UCSD-AML1 (cell line): Measurements from ENCODE around the gene RARRES1.

Experiments
- DNase-seq: peaks from one replicate; lab custom pipeline; 2025; ENCODE audit not compliant: unreplicated experiment; lab: John Stamatoyannopoulos, UW

Gene RARRES1

GRCh38 chr3:158765518-158766205, 33.4 kb upstream of the RARRES1 start:
- no peak for DNase-seq

- no peak for DNase-seq
Measured at GRCh38 chr3:158763421-158763820, 31.2 kb upstream of the RARRES1 start.

- no peak for DNase-seq
Measured at GRCh38 chr3:158762701-158763100, 30.4 kb upstream of the RARRES1 start.

- no peak for DNase-seq
Measured at GRCh38 chr3:158761350-158761749, 29.1 kb upstream of the RARRES1 start.

DNA sequence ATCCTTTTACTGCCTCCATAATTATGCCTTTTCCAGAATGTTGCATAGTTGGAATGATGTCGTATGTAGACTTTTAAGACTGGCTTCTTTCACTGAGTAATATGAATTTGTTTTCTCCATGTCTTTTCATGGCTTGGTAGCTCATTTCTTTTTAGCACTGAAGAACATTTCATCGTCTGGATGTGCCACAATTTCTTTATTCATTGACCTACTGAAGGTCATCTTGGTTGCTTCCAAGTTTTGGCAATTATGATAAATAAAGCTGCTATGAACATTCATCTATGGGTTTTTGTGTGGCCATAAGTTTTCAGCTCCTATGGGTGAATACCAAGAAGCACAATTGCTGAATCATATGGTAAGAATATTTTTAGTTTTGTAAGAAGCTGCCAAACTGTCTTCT, 23.2 kb upstream of the RARRES1 start:
- no peak for DNase-seq

GRCh38 chr3:158753854-158754253, 21.6 kb upstream of the RARRES1 start:
- DNase-seq = no peak

DNA sequence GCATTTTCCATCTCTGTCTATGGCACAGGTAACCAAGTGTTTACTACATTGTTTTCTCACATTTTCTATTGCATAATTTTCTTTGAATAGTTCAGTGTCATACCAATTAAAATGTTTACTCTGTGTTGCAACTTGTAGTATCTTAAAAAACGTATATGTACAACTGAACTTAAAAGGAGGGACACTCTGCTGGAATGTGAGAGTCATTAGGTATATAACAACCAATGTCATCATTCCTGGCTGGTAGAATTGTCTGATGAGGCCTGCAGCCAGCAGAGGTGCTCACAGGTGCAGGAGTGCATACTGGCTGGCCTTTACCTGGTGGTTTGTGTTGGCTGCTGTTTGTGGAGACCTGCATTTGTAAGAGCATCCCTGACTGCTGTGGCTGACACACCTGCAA, 19.1 kb upstream of the RARRES1 start:
- DNase-seq = no peak

- DNase-seq = no peak
Measured at GRCh38 chr3:158750016-158750415, 17.8 kb upstream of the RARRES1 start.

GRCh38 chr3:158749526-158749925, 17.3 kb upstream of the RARRES1 start:
- DNase-seq = no peak

GRCh38 chr3:158748237-158748828, 16.1 kb upstream of the RARRES1 start:
- peak; percentile 17 for DNase-seq

GRCh38 chr3:158747417-158747816, 15.2 kb upstream of the RARRES1 start:
- DNase-seq = no peak

DNA sequence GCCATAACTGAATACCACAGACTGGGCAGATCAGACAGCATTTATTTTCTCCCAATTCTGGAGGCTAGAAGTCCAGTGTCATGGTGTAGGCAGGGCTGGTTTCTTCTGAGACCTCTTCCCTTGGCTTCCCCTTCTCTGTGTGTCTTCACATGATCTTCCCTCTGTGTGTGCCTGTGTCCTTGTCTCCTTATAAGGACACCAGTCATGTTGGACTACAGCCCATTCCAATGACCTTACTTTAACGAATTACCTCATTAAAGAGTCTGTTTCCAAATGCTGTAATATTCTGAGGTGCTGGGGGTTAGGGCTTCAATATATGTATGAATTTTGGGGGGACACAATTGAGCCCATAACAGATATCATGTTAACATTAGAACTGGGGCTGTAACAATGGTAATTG, 13.3 kb upstream of the RARRES1 start:
- no peak for DNase-seq

DNA sequence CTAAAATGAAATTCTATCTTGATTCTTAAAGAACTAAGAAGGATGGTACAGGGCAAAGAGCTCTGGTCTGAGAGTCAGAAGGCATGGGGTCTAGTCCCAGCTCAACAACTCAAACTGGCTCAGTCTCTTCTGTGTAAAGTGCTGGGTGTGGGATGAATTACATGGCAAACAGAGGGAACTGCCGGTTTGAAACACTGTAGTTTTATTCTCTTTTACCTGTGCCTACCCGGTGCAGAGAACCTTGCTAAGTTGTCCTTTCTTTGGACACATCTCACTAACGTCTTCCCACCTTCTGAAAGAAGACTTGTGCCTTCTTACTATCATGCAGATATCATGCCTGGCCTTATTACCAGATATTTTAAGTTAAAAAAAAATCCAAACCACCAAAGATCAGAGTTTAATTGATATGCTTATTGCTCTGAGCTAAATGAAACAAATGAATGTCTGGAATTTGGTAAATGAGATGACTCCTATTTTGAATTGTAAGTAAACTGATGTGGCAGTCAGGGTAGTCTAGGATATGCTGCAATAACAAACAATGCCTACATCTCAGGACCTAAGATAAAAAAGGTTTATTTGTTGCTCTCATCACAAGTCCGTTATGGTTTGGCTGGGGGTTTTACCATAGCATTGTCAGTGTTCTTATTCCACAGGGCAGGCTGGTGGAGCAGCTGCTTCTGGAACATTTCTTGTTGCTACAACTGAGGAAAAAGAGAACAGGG, 12.5 kb upstream of the RARRES1 start:
- DNase-seq = no peak

GRCh38 chr3:158743664-158744566, 11.7 kb upstream of the RARRES1 start:
- no peak for DNase-seq

GRCh38 chr3:158742871-158743663, 10.8 kb upstream of the RARRES1 start:
- DNase-seq = no peak

GRCh38 chr3:158739661-158740060, 7.4 kb upstream of the RARRES1 start:
- DNase-seq = no peak

DNA sequence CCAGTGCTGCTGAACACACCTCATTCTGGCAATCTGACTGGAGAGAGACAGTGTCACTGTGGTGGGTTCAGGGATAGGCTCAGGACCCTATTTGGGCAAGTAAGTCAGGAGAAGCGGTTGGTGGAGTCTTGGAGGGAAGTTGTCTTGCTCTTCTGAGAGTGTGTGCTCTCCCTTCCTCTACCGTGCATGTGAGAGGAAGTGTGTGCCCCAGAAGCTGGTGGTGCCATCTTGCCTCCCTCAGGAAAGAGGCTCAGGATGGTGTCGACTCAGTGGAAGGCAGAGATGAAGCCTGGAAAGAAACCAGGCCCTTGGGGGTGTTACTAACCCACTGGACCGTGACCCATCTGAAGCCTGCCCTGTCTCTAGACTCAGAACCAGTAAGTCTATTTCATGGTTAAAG, 6.8 kb upstream of the RARRES1 start:
- DNase-seq = no peak

DNA sequence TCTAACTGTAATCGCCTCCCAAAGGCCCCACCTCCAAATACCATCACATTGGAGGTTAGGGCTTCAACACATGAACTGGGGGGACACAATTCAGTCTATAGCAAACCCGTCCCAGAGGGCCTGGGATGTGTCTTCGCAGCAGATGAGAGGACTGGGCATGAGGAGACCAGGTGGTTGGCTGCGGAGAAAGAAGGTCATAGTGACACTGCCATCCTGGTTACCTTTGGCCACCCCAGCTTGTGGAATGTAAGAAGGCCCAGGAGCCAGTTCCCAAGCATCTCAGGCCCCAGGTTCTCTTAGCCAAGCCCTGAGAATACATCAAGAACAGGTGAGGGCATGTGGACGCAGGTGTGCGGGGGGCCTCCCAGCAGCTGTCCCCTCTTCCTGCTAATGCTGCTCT, 6.4 kb upstream of the RARRES1 start:
- DNase-seq = no peak

DNA sequence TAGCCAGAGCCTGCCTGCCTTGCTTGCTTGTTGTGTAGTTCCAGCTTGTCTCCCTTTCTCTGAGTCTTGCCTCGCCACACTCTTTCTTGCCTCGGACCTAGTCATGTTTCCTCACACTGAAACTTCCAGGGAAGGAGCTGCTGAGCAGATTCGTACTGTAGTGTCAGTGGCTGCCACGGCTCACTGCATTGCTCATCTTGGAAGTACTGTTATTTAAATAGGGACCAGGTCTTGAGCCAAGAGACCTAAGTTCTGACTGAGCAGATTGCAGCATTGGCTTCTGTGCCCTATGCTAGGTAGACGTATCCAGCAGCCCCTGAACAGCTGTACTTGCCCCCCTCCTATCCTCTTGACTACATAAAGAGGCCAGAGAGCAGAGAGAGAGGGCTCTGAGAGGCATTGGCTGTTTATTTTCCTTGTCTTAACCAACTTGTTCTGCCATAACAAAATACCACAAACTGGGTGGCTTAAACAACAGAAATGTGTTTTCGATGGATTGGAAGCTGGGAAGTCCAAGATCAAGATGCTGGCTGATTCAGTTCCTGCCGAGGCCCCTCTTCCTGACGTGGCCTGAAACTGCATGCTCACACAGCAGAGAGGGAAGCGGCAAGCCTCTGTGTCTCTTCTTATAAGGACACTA, 5.8 kb upstream of the RARRES1 start:
- peak; percentile 16 for DNase-seq

GRCh38 chr3:158737410-158737809, 5.2 kb upstream of the RARRES1 start:
- DNase-seq = no peak
